Fibroblast of the conjunctiva (primary cell): ENCODE measurements around the gene DPM1.
"Not testable (repeated sequence)": the region's sequence is repeated elsewhere in the genome, so short reads cannot be mapped to it uniquely, and the experiment has no call there.

Experiments
- DNase-seq: peaks from one replicate; pipeline ENCODE4 v3.0.0-alpha.2; 2010; ENCODE audit warnings: low read depth

The DPM1 gene

GRCh38 chr20:50978533-50978932 lies 20.2 kb upstream of the DPM1 start:
- not testable (repeated sequence) for DNase-seq

- no peak for DNase-seq
Measured at GRCh38 chr20:50977066-50978021, 19.0 kb upstream of the DPM1 start.

GRCh38 chr20:50975701-50976330 lies 17.5 kb upstream of the DPM1 start:
- no peak for DNase-seq

GRCh38 chr20:50969912-50970311 lies 11.6 kb upstream of the DPM1 start:
- no peak for DNase-seq

- DNase-seq, result no peak
Measured at GRCh38 chr20:50969435-50969834, 11.1 kb upstream of the DPM1 start.

GRCh38 chr20:50968289-50968688 lies 10.0 kb upstream of the DPM1 start:
- no peak for DNase-seq

GRCh38 chr20:50967586-50967985 lies 9.3 kb upstream of the DPM1 start:
- DNase-seq, result no peak

GRCh38 chr20:50959543-50960126 lies 1.3 kb upstream of the DPM1 start:
- no peak for DNase-seq

- peak; percentile 83 for DNase-seq
Measured at GRCh38 chr20:50958615-50959542, 547 bp upstream of the DPM1 start, which contains the start of gene MOCS3. Gene MOCS3 (plus strand): TSS chr20:50958818. CDS start chr20:50958843, 25 bp downstream.

GRCh38 chr20:50957276-50957675 lies 1.1 kb downstream of the DPM1 start:
- DNase-seq, result no peak

- DNase-seq, result no peak
Measured at GRCh38 chr20:50953821-50954220, 4.5 kb downstream of the DPM1 start.

- no peak for DNase-seq
Measured at GRCh38 chr20:50953196-50953595, 5.1 kb downstream of the DPM1 start.

- DNase-seq, result no peak
Measured at GRCh38 chr20:50948132-50948785, 10.1 kb downstream of the DPM1 start.

GRCh38 chr20:50943069-50943468 lies 15.3 kb downstream of the DPM1 start:
- no peak for DNase-seq

- DNase-seq, result no peak
Measured at GRCh38 chr20:50933589-50933988, 24.7 kb downstream of the DPM1 start.

- DNase-seq, result no peak
Measured at GRCh38 chr20:50932691-50933280, 25.5 kb downstream of the DPM1 start.

GRCh38 chr20:50932016-50932485 lies 26.3 kb downstream of the DPM1 start:
- DNase-seq, result no peak

- DNase-seq, result peak; percentile 78
Measured at GRCh38 chr20:50931306-50932015, 26.9 kb downstream of the DPM1 start, which contains the start of gene ADNP. Gene ADNP (minus strand): TSS chr20:50931437. CDS start chr20:50903996, 27,441 bp downstream.

GRCh38 chr20:50930976-50931305 lies 27.4 kb downstream of the DPM1 start:
- DNase-seq, result no peak
